Stimulated activated CD8-positive, alpha-beta memory T cell treated with anti-CD3 and anti-CD28 coated beads, Interleukin-7, amount 100 ng/mL, for 24 hours (primary cell): Measurements from ENCODE around the gene CLCN7.

Experiments used
- DNase-seq: peaks from one replicate; pipeline ENCODE4 v3.0.0-alpha.2; 2020; ENCODE audit warnings: low read depth

The CLCN7 gene

GRCh38 chr16:1401758-1402154 lies 73.1 kb downstream of the CLCN7 start:
- no peak for DNase-seq

GRCh38 chr16:1401061-1401757 lies 73.6 kb downstream of the CLCN7 start:
- DNase-seq, result no peak

DNA sequence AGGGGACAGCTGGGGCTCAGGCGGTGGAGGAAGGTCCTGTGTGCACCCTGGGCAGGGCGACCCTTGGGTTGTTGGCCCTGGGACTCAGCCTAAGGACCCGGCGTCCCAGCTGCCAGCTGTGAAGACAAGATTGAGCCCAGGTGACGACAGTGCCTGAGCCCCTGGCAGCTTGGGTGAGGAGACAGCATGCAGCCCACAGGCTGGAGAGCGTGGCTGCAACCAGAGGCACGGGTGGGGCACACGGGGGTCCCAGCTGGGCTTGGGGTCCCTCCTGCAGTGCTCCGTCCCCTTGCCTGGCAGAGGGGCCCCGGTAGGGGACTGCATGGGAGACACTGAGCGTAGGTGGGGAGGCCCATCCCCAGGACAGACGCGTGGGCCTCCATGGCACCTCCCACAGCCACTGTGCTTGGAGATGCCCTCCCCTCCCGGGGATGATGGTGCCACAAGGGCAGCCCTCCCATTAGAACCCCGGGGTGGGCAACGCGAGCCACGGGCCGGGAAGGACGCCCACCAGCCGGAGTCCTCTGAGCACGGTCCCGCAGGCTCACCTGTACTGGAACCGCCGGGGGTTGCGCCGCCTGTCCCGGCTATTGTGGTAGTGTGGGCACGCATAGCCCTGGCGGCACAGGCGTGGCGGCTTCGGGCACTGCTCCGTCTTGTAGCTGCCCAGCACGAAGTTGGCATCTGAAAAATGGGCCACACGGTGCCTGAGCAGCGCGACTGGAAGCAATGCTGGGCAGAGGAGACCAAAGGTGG lies 75.8 kb downstream of the CLCN7 start:
- DNase-seq, result no peak

- no peak for DNase-seq
Measured at GRCh38 chr16:1398351-1398750, 76.5 kb downstream of the CLCN7 start.

DNA sequence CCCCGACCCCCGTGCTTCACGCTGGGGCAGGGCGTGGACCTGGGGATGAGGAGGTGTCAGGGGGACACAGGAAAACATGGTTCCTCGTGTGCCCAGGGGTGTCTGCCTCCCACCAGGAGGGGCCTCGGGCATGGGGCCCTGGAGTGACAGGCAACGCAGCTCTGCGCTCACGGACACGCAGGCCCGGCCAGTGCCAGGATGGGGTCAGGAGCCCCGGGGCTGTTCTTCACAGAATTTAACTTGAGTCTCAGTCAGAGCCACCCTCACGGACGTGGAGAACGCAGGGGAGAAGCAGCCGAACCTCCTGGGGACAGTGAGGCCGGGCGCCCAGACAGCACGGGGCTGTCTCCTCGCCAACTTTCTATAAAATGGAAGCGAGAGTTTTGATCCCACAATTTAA lies 77.0 kb downstream of the CLCN7 start:
- no peak for DNase-seq

DNA sequence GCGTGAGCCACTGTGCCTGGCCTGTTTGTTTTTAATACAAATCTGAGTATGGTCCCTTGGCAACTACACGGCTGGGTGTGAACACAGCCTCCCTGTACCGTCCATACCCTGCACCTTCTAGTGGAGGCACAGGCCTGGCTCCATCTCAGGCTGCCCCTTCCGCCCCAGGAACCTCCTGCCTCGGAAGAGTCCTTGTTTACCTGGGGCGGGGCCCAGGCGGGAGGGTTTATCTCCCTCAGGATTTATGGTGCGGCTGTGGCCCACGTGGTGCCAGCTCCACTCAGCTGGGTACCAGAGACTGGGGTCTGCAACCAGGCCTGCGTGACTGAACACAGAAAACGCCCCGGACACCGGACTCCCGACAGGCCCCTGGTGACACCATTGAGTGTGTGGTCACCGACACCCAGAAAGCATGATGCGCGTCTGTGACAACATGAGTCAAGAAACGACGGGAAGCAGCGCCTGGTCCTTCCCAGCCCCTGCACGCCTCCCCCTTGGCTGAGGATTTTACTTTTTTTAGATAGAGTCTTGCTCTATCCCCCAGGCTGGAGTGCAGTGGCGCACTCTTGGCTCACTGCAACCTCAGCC lies 79.3 kb downstream of the CLCN7 start:
- no peak for DNase-seq
